AG09319 (cell line): ENCODE measurements around the gene DEAF1.

Experiments
- DNase-seq: peaks from one replicate; pipeline ENCODE4 v3.0.0-alpha.2; 2010; ENCODE audit warnings: low read depth; ENCODE audit errors: extremely low read depth
- TF ChIP-seq, protein P1 (sequence below): IDR thresholded peaks from 2 replicates; pipeline ENCODE4 v1.5.1; 2011; ENCODE audit warnings: low read depth, mild to moderate bottlenecking, inconsistent platforms, low read length, moderate library complexity

Gene DEAF1

GRCh38 chr11:637593-638521 lies 57.2 kb downstream of the DEAF1 start:
- no peak for DNase-seq
- TF ChIP-seq, protein P1, sequence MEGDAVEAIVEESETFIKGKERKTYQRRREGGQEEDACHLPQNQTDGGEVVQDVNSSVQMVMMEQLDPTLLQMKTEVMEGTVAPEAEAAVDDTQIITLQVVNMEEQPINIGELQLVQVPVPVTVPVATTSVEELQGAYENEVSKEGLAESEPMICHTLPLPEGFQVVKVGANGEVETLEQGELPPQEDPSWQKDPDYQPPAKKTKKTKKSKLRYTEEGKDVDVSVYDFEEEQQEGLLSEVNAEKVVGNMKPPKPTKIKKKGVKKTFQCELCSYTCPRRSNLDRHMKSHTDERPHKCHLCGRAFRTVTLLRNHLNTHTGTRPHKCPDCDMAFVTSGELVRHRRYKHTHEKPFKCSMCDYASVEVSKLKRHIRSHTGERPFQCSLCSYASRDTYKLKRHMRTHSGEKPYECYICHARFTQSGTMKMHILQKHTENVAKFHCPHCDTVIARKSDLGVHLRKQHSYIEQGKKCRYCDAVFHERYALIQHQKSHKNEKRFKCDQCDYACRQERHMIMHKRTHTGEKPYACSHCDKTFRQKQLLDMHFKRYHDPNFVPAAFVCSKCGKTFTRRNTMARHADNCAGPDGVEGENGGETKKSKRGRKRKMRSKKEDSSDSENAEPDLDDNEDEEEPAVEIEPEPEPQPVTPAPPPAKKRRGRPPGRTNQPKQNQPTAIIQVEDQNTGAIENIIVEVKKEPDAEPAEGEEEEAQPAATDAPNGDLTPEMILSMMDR = no peak

- no peak for DNase-seq
- TF ChIP-seq, protein P1 = no peak
These were observed 57.8 kb downstream of the DEAF1 start for GRCh38 chr11:637333-637592.

GRCh38 chr11:636511-637332 lies 58.3 kb downstream of the DEAF1 start, which contains the start of gene DRD4:
DRD4 (plus strand) TSS chr11:637269; CDS start chr11:637305, 36 bp downstream.
- DNase-seq = no peak
- TF ChIP-seq, protein P1 = no peak

DNA sequence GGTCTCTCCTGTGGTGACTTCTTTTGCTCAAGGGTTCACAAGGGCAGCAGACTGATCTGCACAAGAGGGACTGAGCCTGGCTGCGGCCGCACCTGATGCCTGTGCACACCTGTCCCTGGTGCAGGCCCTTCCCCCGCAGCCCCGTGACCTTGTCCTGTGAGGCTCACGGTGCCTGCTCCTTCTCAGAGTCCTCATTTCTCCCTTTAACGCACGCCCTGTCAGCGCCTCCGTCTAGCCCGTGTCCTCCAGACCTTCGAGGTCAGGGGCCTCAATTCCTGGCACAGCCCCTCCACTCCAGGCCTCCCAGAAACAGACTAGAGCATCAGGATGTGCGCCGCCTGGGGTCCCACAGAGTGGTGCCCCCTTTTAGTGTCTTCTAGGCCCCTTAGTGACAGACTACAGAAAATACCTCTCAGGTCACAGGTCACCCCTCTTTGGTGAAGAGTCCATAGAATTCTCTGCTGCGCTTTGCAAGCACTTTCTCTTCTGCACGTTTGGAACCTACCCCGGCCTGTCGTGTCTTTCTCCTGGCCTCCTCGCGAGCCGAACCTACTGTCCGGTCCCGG lies 59.0 kb downstream of the DEAF1 start:
- TF ChIP-seq, protein P1 = no peak
- DNase-seq = no peak

DNA sequence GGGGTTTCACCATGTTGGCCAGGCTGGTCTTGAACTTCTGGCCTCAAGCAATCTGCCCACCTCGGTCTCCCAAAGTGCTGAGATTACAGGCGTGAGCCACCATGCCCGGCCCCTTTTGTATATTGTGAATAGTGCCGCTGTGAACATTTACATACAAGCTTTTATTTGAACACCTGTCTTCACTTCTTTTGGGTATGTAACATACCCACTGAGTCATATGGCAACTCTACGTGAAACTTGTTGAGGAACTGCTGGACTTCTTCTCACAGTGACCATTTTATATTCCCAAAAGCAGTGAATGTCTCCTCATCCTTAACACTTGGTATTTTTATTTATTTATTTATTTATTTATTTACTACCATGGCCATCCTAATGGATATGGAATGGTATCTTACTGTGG lies 64.2 kb downstream of the DEAF1 start:
- TF ChIP-seq, protein P1 = no peak

DNA sequence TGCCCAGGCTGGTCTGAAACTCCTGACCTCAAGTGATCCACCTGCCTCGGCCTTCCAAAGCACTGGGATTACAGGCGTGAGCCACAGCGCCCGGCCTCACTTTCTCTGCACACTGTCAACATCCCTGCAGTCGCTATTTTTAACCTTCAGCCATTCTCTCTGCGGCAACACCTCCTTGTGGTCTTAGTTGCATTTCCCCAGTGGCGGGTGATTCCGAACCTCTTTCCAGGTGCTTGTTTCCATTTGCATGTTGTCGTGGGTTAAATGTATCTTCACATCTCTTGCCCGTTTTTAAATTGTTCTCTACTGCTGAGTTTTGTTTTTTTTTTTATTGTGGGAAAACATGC lies 65.8 kb downstream of the DEAF1 start:
- DNase-seq = no peak
- TF ChIP-seq, protein P1 = no peak

More for the DNA sequence above, 64.2 kb downstream of the DEAF1 start:
- no peak for DNase-seq

- TF ChIP-seq, protein P1 = no peak
- no peak for DNase-seq
These were observed 67.0 kb downstream of the DEAF1 start for GRCh38 chr11:628056-628455.
